GM18858 (cell line): Measurements from ENCODE around the gene OSTF1.

Source experiments
- ATAC-seq: cut with Tn5 transposase; IDR thresholded peaks from one replicate; pipeline ENCODE4 v1.9.1; 2021; ENCODE audit not compliant: unreplicated experiment

OSTF1 gene

GRCh38 chr9:75087824-75088645 lies at the start of gene OSTF1, which contains the start of gene NMRK1:
Gene OSTF1, plus strand, starts transcription at chr9:75088514. Its CDS starts 179 bp downstream, at chr9:75088693.
Gene NMRK1, minus strand, starts transcription at chr9:75088155. Its CDS starts 5,040 bp downstream, at chr9:75083115.
- peak; percentile 76 for ATAC-seq

DNA sequence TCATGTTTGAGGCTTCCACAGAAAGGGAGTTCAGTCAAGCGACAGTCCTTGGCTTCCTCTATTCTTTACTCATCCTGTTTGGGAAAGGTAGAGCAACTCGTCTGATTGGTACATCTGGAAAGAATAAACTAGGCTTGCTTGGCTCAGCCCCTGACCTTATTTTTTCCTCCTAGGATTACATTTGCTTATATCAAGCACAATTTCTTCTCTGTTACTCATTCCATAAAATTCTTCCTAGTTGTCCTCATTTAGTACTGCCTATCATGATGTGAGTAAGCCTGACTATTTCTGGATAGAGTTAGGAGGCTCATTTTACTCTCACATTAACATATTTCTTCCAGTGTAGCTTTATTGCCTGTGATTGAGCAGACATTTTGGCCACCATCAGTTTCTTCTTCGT lies 49.3 kb upstream of the OSTF1 start:
- no peak for ATAC-seq

DNA sequence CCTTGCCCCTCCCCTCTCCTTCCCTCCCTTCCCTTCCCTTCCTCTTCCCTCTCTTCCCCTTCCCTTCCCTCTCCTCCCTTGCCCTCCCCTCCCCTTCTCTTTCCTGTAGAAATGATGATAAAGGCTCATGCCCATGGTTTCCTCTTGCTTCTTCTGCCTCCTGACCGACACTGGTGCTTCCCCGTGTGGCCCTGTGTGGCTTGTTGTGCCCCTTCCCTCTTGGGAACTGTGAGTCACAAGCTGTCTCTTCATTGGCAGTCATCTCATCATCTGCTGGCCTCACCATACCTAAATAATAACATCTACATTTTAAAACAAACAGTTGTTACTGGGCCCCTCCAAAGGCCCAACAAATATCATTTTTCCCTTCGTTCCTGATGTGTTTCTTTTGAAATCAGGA lies 48.5 kb upstream of the OSTF1 start:
- ATAC-seq: no peak

GRCh38 chr9:75041041-75041440 lies 47.3 kb upstream of the OSTF1 start:
- no peak for ATAC-seq

DNA sequence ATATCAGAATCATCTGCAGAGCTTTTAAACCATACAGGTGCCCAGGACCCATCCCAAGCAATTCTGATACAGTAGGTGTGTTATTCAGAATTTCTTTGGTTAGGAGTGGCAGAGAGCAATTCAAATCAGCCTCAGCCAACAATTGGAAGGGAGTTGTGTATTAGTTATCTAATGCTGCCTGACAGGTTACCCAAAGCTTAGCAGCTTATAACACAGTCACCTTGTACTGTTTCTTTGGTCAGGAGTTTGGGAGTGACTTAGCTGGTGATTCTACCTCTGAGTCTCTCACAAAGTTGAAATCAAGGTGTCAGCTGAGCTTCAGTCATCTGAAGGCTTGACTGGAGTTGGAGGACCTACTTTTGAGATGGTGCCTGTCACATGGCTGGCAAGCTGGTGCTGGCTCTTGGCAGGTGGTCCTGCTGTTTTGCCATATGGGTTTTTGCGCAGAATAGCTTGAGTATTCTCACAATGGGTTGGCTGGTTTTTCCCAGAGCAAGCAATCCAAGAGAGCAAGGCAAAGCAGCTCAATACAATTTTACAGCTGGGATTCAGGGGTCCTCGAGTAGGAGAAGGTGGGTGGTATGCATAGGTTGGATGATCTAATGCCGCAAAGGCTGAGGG lies 41.5 kb upstream of the OSTF1 start:
- no peak for ATAC-seq

DNA sequence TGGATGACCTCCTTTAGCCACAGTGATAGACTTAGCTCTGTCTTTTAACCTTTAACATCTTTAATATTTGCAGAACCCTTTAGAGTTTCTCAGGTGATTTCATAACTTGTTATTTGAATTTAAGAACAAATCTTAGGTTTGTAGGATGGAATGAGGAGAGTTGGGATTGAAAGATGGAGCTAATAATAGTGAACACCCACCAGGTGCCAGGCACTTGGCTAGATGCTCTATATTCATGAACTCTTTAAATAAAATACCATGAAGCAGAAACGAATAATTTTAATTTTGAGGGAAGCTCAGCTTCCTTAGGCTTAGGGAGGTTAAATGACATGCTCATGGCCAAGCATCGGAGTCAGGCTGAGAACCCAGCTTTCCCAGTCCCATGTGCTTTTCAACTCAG lies 40.8 kb upstream of the OSTF1 start:
- ATAC-seq: no peak

- no peak for ATAC-seq
These were observed 37.0 kb upstream of the OSTF1 start for GRCh38 chr9:75051285-75051684.

GRCh38 chr9:75053869-75054268 lies 34.4 kb upstream of the OSTF1 start:
- peak; percentile 99 for ATAC-seq

- ATAC-seq: no peak
These were observed 33.8 kb upstream of the OSTF1 start for GRCh38 chr9:75054368-75055001.

- no peak for ATAC-seq
These were observed 27.1 kb upstream of the OSTF1 start for GRCh38 chr9:75061169-75061568.

GRCh38 chr9:75063556-75064305 lies 24.6 kb upstream of the OSTF1 start:
- no peak for ATAC-seq

GRCh38 chr9:75064307-75065025 lies 23.8 kb upstream of the OSTF1 start:
- no peak for ATAC-seq

DNA sequence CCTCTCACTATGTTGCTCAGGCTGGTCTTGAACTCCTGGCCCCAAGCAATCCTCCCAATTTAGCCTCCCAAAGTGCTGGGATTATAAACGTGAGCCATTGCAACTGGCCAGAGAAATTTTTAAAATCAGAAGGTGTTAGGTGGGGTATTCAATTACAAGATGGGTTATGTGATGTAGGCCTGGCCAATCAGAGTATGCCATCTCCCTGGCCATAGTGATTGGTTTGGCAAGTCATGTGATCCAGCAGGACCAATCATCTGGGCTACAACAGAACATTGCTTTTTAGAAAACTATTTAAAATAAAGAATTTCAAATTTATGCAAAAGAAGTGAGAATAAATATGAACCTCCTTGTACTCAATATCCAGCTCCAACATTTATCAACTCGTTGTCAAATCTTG lies 22.8 kb upstream of the OSTF1 start:
- no peak for ATAC-seq

DNA sequence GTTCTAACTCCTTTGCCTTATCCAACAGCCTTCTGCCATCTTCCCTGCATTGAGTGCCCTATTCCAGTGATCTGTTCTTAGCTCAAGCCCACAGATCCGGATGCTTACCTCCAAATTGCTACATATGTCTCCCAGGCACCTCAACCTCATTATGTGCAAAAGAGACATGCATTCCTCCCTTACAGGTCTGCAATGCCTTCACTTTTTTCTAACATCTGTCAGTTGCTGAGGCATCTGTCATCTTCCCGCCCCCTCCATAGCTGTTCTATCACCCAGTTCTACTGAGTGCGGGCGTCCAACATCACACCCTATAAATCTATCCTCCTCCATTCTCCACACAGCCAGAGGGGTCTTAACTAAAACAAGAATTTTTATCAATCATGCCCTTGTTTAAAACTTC lies 20.4 kb upstream of the OSTF1 start:
- ATAC-seq: no peak

- ATAC-seq: no peak
These were observed 19.1 kb upstream of the OSTF1 start for GRCh38 chr9:75069171-75069570.

DNA sequence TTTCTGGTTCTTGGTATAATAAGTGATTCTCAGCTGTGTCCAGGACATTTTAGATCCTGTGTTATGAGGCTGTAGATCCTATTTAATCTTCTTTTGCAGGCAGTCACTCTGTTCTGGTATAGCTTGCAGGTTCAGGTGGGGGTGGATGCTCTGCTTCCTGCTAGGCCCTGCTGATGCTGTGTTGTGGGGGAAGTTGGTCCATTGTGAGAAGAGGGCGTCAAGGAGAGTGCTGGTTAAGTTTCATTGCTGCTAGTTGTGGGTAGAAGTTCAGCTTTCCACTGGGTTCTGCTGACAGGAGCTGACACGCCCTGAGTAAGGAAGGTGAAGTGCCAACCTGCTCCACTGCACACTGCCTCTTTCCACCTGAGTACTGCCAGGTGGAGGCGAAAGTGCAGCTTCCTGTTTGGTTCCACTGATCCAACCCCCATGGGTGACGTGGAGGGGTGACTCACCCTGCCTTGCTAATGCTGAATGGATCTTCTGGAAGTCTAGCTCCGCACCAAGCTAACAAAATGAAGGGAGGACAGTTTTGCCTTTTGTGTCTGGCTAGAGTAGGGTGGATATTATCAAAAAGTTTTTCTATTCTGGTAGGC lies 16.7 kb upstream of the OSTF1 start:
- ATAC-seq: peak; percentile 71

DNA sequence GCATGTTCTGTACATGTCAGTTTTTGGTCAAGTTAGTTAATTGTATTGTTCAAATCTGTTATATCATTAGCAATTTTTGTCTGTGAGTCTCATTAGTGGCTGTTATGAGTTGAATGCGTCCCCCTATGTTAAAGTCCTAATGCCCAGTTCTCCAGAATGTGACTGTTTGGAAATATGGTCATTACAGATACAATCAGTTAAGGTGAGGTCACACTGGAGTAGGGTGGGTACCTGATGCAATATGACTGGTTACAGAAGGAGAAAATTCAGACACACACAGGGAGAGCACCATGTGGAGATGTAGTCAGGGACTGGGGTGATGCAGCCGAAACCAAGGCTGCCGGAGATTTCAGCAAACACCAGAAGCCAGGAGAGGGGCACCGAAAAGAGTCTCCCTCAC lies 15.4 kb upstream of the OSTF1 start:
- ATAC-seq: no peak

- ATAC-seq: no peak
These were observed 6.7 kb upstream of the OSTF1 start for GRCh38 chr9:75081632-75082031.

DNA sequence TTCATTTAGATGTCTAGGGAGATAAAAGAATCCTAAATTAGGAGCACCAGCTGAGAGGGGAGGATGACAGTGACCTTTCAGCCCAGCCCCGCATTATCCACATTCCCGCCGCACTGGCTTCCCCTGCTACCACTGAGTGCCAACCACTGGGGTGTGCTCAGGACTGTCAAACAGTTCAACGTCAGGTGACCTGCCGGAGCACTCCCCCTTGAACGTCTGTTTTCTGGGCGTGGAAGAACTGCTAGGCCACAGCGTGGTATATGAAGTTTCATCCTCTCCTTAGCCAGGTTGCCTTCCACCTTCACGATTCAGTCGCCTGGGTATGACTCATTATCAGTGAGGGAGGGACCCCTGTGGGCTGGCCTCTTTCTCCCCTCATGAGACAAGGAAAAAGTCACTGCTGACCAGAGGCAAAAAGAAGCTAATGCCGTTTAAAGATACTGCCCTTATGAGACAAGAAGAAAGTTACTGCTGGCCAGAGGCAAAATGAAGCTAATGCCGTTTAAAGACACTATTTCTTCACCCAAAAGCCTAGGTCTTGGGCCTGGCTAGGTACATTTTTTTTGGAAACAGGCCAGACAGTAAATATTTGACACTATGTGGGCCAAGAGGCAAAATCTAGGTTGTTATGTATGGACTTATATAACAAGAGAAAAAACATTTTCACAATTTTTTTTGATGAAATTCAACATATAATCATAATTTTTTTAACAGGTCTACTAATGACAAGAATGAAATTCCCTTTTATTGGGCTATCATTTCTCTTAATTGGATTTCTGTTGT lies 4.9 kb upstream of the OSTF1 start:
- no peak for ATAC-seq
